GM18907 (cell line): ENCODE results near the gene GALT.

Source experiments
- ATAC-seq: cut with Tn5 transposase; IDR thresholded peaks from one replicate; pipeline ENCODE4 v1.9.1; 2021; ENCODE audit warnings: mild to moderate bottlenecking, moderate library complexity; ENCODE audit not compliant: unreplicated experiment

GALT gene

DNA sequence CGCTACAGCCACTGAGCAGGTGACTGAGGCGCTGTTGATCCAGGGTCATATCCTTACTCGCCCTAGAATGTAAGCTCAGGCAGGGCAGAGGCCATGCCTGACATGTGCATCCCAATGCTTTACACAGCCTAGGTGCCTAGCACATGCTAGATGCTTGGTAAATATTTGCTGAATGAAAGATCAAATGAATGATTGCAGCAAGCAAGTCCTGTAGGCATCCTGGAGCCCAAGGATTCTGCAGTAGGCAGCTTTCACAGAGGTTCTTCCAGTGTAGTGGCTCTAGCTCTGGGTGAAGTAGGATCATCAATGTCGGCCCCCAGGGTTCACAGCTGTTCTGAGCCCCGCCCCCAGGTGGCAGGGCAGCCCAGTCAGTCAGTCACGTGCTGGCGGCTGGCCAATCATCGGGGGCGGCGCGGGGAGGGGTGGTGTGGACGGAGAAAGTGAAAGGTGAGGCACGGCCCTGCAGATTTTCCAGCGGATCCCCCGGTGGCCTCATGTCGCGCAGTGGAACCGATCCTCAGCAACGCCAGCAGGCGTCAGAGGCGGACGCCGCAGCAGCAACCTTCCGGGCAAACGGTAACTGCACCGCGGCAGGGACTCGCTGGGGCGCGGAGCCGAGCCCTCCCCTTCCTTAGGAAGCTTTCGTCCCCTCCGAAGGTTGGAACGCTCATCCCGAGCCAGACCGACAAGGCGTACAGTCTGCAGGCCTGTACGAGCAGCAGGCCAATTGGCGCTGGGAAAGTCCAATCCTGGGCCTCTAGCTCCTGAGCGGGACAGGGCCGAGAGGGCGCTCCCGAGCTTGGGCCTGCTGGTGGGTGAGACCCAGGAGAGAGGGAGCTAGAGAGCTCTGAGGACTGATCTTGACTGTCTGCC is at the start of gene GALT:
Gene GALT (plus strand): TSS at position 465 of the 873 bp plus-strand sequence. CDS start 30 bp downstream, at position 495.
- ATAC-seq, result peak; percentile 88

DNA sequence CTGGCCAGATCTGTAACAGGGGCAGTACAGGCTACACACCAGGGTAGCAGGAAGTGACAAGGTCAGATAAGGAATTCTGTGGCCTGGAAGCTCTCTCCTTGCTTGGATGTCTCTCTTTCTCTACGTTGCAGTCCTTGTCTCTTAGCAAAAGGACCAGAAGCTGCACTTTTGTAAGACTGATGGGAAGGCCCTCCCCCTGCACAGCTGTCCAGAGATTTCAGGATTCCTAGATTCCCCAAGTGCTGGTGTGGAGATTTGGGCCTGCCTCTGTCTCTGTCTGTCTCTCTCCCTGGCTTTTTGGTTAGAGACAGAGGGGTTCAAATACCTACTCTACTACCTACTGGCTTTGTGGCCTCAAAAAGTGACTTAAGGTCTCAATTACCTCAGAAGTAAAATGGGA is 46.9 kb upstream of the GALT start:
- no peak for ATAC-seq

DNA sequence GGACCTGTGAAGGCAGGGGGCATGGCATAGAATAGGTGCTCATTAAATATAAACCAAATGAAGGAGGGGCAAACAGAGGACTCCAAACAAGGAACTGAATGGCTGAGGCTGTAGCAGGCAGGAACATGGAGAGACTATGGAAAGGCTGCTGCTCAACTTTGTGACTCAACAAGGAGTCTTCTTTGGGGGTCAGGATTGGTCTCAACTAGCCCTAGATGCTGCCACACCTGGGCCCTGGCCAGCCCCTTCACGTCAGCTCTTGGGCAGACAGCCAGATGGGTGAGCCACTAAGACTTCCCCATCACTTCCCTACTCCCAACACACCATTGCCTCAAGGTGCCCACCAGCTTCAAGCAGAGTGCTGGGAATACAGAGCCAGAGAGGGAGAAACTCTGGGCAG is 45.6 kb upstream of the GALT start:
- ATAC-seq, result no peak

DNA sequence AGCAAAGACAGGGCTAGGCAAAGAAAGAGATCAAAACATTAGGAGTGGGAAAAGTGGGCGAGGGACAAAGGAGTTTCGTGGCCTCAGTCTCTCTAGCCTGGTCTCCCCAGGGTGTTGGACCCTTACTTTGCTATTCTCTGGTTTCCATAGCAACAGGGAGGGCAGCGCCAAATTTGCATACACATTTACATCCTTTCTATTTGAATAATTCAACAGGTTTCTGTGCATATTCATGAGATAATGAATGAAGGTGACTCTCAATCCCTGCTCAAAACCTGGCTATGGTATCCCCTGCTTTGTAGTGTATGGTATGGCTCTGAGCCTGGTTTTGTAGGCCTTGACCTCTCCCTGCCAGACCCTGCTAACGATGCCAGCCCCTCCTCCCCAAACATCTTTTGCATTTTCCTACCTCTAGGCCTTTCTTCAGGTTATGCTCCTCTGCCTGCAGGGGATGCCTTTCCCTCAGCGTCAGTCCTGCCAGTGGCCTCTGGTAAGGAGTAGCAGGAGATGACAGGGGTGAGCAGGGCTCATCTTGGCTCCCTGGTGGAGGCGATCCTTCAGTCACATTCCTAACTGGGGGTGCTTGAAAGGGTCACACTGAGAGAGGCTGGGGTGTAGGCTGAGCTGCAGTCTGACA is 44.4 kb upstream of the GALT start:
- no peak for ATAC-seq

DNA sequence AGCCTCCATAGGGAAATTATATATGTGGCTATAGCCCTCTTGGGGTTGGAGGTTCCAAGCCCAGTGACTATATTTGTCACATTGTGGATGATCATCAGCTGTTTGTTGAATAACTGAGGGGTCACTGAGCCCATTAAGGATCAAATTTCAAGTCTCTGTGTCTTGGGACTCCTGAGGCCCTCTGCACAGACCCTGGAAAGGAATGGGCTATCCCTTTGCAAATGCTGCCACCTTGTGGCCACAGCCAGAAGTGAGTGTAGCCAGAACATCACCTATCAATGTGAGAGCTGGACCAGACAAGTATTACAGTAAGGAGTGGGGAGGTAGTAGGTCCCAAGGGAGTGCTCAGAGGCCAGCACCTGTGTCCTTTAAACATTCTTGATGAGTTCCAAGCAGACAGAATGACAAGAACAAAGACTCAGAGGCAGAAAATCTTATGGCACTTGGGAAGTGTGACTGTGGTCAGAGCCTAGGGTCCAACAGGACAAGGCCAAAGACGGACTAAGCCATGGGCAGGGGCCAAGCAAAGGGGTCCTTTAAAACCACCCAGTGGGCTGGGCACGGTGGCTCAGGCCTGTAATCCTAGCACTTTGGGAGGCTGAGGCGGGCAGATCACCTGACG is 42.8 kb upstream of the GALT start:
- ATAC-seq, result peak; percentile 62

DNA sequence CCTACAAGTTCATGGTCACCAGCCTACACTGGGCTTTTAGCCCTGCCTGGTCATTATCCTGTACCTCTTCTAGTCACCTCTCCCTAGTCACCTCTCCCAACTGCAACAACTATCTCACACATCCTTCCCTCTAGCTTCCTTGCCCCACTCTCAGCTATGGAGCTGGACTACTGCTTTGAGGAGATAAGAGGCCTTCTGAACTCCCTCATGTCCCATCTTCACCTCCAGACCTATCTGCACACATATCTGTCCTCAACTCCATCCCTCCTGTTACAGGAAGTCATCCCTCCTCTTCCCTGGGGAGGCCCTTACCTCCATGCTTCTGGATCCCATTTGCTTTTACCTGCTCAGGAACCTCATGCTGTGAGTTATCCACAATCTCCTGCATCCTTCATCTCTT is 40.3 kb upstream of the GALT start:
- no peak for ATAC-seq

DNA sequence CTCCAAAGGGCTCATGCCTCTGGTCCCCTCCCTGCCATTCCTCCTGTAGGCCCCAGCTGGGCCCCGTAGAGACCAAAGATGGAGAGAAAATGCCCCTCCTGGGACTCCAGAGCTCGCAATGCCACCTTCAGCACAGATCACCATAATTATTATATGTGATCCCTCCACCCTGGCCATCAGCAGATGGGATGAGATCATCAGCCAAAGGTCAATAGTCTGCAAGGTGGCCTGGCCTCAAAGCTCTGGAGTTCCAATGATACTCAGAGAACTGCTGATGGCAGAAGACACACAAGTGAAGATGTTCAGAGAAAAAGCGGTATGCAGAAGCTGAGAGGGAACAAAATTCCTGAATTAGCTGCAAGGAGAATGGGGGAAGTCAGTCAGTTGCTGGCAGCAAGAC is 39.6 kb upstream of the GALT start:
- no peak for ATAC-seq

DNA sequence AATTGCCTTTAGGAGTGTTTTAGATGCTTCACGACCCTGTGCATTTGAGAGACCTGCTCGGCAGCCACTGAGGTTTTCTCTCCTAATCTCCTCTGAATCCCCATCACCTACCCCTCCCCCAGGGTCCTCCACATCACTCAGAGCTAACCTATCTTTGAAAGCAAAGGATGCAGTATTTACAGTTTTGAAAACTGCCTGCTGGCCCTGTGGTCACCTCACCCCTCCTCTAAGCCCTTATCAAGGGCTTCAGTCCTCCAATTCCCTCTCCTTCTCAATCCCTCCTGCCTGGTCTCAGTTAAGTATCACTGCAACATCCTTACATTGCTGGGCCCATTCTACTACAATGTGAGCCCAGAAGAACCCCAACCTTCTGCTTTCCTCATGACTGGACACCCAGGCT is 39.1 kb upstream of the GALT start:
- ATAC-seq, result no peak

DNA sequence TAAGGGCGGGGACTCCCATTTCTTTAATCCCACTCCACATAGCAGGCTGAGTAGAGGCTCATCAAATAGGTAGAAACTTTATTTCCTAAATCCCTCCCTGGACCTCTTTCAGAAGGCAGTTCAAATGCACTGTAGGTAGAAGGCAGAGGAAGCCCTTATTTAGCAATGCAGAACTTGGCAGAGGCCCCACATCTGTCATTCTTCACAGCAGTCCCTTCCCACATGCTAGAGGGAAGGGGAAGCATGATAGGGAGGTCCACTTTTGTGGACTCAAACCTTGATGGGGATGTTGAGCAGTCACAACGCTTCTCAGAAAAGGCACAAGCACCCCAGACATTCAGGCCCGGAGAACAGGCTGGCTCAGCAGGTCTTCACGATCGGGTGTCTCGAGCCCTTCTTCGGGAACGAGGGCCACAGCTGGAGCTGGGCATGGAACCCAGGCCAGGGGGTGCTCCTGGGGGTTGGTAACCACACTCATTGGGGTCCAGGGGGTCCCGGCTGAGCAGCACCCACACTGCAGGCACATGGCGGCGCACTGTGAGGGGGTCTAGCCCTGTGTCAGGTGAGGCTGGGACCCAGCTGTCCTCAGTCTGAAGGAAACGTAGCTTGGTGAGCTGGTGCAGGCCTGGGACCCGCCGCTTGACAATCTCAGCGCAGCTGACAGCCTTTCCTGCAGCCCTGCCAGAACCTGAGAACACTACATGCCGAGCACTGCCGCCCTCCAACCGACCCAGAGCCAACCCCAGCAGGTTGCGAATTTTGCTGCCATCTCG is 35.9 kb upstream of the GALT start:
- ATAC-seq, result no peak

DNA sequence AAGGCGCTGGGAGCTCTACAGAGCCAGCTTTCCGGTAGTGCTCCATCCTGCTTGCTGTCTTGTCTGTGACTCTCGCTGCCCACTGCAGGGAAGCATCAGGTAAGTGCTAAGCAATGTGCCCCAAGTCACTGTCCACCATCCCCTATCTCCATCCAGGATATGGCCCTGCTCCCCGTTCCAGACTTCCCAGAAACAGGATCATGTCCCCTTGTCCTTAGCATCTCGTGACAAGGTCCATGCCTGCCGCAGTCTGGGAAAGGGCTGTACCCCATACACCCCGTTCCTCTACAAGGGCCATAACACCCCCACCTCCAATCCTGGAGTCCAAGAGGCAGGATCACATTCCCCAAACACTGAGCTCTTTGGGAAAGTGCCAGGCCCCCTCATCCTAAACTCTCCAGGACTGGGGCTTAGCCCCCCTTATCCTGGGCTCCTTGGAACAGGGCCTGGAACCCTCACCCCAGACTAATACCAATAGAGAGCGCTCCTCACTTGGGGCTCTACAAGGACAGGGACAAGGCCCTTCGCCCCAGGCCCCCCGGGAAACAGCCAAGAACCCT is 35.1 kb upstream of the GALT start:
- peak; percentile 5 for ATAC-seq

DNA sequence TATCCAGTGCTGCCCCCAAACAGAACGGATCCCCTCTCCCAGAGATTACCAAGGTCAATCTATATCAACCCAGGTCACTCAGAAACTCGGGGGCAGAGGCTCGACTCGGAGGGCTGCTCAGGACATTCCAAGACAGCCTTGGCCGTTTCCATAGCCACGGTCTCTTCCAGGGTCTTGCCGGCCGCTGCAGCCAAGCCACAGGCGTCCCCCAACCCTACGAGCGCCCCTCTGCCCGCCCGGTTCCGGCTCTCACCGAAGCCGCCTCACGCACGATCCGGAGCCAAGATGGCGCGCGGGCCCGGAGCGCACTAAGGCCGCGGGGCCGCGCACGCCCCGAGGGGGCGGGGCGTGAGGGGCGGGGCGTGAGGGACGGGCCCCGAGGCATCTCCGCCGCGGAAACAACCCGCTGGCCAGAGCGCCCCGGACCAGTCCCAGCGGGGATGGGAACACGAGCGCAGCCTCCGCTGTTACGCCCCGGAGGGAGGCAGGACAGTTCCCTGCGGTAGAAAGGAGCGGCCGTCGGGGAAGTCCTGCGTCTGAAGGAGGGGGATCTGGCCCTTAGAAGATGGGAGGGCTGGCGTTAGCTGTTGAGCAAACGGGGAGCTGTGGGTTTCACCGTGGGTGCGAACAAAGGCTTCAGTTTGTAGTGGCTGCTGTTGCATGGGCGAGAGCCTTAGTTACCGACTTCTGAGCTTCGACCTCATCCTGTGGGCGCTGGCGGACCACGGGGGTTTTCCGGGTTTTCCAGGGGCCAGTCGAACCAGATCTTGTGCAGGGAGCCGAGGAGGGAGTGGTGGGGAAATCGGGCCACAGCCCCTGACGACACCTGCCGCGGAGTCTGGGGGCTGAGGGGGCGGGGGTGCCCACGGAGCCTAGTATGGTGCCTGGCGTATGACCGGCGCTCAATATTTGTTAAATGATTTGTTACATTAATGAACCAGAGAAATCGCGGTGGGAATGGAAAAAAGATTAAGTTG is 34.4 kb upstream of the GALT start, which contains the start of gene RPP25L:
Gene RPP25L (minus strand): TSS at position 287 of the 977 bp plus-strand sequence. CDS start 801 bp downstream, outside the sequence.
- peak; percentile 77 for ATAC-seq

DNA sequence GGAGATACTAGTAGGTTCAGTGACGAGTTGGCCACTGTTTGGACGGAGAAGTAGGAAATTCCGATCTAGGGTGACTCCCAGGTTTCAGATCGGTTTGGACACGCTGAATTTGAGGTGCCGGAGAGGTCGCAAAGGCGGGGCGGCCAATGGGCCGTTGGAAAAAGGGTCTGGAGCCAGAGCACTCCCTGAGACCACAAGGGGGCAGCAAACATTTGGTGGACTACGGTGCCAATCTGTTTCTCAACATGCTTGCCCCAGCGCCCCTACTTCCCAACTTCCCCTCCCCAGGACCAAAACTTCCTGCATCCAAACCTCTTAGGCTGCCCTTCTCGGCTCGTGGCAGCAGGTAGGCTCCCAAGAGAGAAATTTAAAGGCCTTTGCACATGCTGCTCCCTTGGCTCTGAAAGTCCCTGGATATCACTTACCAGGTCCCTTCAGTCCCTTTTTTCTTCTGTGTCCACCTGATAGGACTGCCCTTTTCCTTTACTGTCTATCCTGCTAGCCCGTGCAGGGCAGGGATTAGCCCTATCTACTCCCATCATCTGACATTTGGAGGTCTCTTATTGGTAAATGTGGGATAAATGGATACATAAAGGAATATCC is 33.6 kb upstream of the GALT start:
- peak; percentile 37 for ATAC-seq

DNA sequence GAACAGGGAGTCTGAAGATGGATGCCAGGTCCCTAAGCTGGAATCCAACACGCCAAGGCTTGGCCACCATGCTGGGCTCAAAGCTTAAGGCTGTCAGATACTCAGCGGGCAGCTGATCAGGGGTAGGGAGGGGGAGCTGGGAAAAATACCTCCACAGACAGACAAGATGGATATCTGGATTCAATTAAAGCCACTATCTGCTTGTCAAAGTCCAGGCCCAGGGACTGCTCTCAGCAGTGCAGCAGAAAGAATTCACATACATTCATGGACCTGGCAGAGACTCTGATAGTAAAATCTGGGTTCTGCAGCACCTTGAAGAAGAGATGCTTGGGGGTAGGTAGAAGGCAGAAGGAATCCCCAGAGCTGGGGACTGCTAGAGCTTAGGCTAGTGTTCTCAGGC is 31.3 kb upstream of the GALT start:
- no peak for ATAC-seq

DNA sequence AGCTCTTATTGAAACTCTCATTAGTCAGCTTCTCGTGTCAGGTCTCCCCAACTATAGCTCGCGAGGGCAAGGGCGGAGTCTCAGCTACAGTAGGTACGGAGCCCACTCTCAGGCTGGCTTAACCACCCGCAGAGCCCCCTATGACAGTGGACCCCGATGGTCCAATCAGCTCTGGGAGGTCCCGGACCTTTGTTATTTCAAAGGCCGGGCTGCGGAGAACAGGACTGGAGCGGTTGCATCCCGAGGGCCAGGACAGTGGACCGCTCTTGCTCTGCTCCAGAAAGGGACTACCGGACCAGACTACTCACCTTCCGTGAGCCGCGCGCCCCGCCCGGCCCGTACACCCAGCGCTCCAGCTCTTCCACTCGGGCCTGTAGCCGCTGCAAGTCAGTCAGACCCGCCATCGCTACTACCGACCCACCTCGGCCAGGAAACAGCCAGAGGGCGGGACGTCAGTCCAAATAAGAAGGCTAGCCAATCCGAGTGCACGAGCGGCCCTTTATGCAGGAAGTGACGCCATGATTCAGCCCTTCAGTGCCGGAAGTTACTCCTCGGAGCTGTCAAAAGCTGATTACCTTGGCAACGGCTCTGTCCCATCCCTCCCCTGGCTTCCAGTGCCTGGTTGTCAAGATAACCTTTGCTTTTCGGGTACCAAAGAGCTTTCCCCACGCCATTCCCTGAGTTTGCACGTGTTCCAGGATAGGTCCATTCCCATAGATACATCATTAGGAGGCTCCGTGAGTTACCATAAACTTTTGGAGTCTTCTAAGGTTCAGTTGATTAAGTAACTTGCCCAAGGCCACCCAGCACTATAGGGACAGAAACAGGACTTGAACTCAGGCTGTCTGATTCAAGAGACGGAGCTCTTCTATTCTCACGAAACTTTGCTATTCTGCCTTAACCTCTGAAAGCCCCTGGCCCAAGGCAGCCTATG is 26.1 kb upstream of the GALT start, which contains the start of gene DCTN3:
Gene DCTN3 (minus strand): TSS at position 435 of the 934 bp plus-strand sequence. CDS start 31 bp downstream, at position 404.
- ATAC-seq, result peak; percentile 95

DNA sequence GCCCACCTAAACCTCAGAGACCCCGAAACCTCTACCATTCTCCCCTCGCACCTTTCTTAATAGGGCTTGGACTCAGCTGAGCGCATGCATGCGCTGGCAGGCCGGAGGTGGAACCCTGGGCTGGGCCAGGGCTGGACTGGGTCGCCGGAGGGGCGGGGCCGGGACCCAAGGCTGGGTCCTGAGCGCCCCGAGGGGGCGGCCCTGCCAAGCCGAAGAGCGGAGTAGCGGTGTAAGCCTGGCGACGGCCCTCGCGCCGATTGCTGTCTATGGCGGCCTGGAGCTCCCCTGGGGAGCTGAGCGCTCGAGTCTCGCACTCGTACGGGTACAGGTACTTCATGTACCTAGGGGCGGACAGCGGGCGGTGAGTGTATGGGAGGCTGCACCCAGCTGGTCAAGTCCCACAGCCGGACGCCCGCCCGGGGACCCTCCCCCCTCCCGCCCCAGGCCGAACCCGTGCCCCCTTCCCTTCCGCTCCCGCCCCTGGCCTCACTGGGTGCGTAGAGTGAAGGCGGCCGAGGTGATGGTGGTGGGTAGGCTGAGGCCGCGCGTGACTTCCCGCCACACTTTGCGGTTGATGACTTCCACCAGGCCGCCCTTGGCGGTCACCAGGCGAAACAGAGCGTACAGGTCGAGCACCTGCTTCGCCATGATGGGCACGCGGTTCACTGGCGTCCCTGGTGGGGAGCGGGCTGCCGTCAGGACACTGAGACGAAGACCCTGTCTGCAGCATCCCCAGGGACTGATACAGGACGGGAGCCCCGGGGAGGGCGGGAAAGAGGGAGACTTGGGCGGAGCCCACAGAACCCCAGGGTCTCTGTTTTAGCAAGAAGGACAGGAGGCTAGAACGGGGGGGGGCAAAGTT is 22.9 kb upstream of the GALT start:
- no peak for ATAC-seq

DNA sequence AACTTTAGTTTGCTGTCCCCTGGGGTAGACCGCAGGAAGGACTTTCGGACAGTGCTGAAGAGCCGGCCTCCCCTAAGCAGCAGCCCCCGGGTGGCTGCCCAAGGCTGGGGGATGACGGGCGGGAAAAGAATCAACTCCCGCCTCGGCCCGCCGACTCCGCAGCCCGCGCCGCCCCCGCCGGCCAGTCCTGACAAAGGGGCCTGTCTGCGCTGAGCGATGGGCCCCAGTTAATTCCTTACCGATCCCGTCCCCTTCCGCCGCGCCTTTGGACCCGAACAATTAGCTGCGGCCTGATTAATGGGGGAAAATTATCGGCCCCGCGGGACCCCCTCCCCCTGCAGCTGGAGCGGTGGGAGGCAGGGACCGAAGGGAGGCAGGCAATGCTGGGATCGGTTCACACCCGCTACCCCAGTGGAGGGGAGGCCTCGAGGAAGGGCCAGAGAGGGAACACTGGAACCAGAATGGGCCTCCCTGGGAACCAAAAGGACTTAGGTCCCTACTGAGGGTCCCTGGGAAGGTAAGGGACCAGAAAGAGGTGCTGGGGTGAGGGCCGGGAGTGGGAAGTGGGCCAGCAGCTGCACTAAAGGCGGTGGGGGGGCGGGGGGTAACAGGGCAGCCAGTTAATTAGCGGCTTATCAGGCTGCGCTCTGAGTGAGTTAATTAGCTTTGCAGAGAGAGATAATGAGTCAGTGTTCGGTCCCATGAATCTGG is 21.8 kb upstream of the GALT start:
- ATAC-seq, result no peak

DNA sequence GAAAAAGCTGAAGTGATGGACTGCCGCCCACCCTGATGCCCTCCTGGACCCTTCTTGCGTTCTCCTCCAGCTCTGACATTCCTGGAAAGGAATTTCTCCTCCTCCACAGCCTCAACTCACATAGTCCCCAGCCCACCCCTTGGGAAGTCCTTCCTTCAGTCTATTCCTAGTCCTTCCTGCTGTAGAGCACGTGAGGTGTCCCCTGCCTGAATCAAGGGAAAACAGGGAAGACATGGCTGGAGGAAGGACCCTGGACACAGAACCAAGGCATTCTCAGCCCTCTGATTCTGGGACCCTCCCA is 21.3 kb upstream of the GALT start:
- ATAC-seq, result no peak
